Large intestine (tissue), 3 donors: ENCODE results near the gene PAQR4. TPM values are rescaled to one million over a fixed set of nuclear protein-coding genes. Genes with fewer than 3 reads are reported as not detected.

Source experiments
- DNase-seq, 2 donors: peaks; one replicate each; pipeline versions ENCODE4 v3.0.0 to v3.0.0-alpha.2; 2013
- H3K27ac ChIP-seq: one replicate; pipeline ENCODE4 v1.5.1; 2013; ENCODE audit warnings: low read length
- H3K27me3 ChIP-seq: 2 replicates; pipeline ENCODE4 v1.6.1; 2013; ENCODE audit warnings: low read length; ENCODE audit not compliant: control insufficient read depth, insufficient read depth
- H3K36me3 ChIP-seq: 2 replicates; pipeline ENCODE4 v1.6.1; 2013; ENCODE audit warnings: low read length; ENCODE audit not compliant: control insufficient read depth, insufficient read depth
- H3K4me1 ChIP-seq: one replicate; pipeline ENCODE4 v1.6.1; 2013; ENCODE audit warnings: low read length; ENCODE audit not compliant: control insufficient read depth, insufficient read depth
- H3K4me3 ChIP-seq: one replicate; pipeline ENCODE4 v1.5.1; 2013; ENCODE audit warnings: low read length
- H3K9me3 ChIP-seq: one replicate; pipeline ENCODE4 v1.6.1; 2013; ENCODE audit warnings: mild to moderate bottlenecking, low read depth, low read length, moderate library complexity; ENCODE audit not compliant: control insufficient read depth
- WGBS: methylation state at CpG from one replicate; pipeline ENCODE4 v1.1.5; 2013; ENCODE audit warnings: low lambda C conversion rate; ENCODE audit not compliant: insufficient coverage; 5-methylcytosine and 5-hydroxymethylcytosine counted together
- polyA plus RNA-seq: library from polyadenylated mRNA; unstranded; fragments of 120-200 nt; gene quantifications from one replicate; pipeline ENCODE4 v1.2.1, GENCODE V29; 2013

Gene PAQR4
- polyA plus RNA-seq, 1 donor, result 16.4 TPM

DNA sequence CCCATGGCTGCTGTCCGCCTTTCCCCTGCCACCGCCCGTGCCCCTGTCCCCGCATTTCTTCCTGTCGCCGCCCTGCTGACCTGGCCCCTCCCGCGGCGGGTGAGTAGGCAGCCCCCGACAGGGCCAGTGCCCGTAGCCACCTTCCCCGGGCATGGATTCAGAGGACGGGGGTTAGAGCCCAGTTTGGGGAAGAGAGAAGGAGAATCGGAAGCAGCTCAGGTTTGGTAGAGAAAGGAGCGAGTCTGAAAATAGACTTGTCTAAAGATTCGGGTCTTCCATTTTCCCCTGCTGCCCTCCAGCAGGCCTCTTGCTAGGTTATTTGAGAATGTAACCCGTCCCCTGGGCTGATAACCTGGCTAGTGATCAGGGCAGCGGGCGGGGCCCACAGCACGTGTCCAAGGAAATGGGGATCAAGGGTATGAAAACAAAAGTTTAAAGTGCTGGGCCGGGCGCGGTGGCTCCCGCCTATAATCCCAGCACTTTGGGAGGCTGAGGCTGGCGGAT is 35.7 kb downstream of the PAQR4 start:
- Histone ChIP-seq H3K4me3 (peak overlapping the region; percentile 59), H3K27ac (peak overlapping the region; percentile 99), H3K4me1 (peaks cover 23% of the 10 kb centered on the region), H3K36me3 (no peaks in the 10 kb centered on the region), H3K27me3 (peaks cover 21% of the 10 kb centered on the region), H3K9me3 (no peaks in the 10 kb centered on the region)
- DNase-seq, result peak; percentile 48 to 80
- no CpG with 5 or more reads among the region's 25 CpGs for WGBS

DNA sequence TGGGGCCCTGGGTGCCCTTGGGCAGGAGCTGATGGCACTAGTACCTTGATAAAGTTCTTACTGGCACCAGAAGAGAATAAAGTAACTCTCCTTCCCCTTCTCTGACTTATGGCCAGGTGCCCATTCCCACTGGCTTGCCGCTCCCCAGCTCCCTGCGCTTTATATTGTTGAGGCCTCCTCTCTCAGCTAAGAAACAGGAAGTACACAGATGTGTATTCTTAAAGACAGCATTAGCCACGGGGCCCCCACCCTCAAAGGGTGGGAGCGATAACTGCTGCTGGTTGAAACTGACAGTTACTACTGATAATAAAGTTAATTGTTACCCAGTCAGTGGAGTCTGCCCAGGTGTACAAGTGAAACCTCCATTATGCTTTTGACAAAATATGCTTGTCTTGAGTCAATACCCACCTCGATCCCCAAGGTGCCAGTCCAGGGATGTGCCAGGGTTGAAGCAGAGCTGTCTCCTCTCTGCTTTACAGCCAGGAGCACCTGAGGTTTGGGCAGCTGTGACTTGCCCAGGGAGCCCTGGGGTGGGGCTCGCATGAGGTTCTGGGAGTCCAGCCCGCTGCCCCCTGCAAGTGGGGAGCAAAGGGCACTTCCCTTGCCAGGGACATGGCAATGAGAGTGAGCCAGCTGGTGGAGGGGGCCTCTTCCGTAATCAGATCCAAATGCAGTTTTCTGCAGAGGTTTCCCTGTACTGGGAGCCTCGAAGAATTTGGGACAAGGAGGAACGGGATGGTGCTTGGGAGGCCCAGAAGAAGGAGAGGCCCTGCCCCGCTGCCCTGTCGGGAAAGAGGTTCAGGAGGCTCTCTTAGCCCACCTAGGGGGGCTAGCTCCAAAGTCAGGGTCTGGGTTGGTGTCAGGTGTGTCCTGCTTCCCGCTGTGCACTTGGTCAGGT is 38.2 kb downstream of the PAQR4 start:
- no CpG with 5 or more reads among the region's 13 CpGs for WGBS
- peak; percentile 93 to 98 for DNase-seq
- Histone ChIP-seq H3K9me3 (no peaks in the 10 kb centered on the region), H3K27ac (peak overlapping the region; percentile 99), H3K4me1 (peaks cover 42% of the 10 kb centered on the region), H3K36me3 (no peaks in the 10 kb centered on the region), H3K4me3 (peak overlapping the region; percentile 59), H3K27me3 (peaks cover 28% of the 10 kb centered on the region)

DNA sequence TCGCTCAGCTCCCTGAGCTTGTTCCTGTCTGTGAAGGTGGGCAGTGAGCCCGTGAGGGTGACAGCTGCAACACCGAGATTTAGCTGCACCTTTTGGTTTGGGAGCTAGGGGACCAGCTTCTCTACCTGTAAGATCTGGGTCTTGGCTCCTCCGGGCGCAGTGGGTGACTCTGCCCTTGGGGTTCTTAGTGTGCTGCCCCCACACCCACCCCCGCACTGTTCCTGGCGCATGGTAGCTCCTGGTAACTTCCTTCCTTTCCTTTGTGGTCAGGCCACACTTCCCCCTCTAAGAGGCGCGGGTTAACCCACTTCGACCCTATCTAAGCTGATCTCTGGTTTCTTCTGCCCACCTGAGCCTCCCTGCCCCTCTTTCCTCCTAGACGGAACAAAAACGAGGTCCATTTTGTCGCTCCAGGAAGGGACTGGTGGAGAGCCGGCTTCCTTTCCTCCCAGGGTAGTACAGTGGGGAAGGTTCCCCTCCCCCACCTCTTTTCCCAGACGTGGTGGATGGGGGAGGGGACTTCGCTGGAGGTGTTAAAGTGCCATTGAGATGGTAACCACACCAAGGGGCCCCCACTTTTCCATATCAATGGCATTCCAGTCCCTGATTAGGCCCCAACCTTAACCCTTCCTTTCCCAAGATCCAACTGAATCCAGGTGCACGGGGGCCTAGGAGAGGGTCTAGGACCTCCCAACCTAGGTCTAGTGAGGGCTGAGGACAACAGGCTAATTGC is 39.0 kb downstream of the PAQR4 start:
- no peaks in the 10 kb centered on the region for H3K36me3 ChIP-seq
- peak overlapping the region; percentile 99 for H3K27ac ChIP-seq
- peaks cover 49% of the 10 kb centered on the region for H3K4me1 ChIP-seq
- peak; percentile 92 to 96 for DNase-seq
- H3K9me3 ChIP-seq, result no peaks in the 10 kb centered on the region
- no CpG with 5 or more reads among the region's 17 CpGs for WGBS
- peak overlapping the region; percentile 42 for H3K4me3 ChIP-seq
- H3K27me3 ChIP-seq, result peaks cover 36% of the 10 kb centered on the region

DNA sequence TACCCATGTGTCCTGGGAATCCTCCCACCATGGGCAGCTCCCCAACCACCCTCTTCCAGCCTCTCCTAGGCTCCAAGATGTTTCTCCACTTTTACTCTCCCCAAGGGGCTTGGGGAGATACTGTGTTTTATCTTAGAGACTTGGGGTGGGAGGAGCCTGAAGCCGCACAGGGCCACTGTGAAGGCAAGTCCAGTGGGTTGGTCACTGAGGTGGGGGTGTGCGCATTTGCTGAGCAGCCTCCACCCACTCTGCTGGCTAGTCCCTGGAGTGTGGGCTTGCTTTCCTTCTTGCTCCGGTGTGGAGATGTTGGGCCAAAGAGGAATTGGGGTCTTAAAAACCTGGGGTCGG is 39.5 kb downstream of the PAQR4 start:
- Histone ChIP-seq H3K4me1 (peaks cover 54% of the 10 kb centered on the region), H3K9me3 (no peaks in the 10 kb centered on the region), H3K4me3 (peak overlapping the region; percentile 42), H3K36me3 (no peaks in the 10 kb centered on the region), H3K27ac (peak overlapping the region; percentile 99), H3K27me3 (peaks cover 41% of the 10 kb centered on the region)
- DNase-seq, result peak; percentile 74 to 92
- WGBS, result no CpG with 5 or more reads among the region's 4 CpGs

DNA sequence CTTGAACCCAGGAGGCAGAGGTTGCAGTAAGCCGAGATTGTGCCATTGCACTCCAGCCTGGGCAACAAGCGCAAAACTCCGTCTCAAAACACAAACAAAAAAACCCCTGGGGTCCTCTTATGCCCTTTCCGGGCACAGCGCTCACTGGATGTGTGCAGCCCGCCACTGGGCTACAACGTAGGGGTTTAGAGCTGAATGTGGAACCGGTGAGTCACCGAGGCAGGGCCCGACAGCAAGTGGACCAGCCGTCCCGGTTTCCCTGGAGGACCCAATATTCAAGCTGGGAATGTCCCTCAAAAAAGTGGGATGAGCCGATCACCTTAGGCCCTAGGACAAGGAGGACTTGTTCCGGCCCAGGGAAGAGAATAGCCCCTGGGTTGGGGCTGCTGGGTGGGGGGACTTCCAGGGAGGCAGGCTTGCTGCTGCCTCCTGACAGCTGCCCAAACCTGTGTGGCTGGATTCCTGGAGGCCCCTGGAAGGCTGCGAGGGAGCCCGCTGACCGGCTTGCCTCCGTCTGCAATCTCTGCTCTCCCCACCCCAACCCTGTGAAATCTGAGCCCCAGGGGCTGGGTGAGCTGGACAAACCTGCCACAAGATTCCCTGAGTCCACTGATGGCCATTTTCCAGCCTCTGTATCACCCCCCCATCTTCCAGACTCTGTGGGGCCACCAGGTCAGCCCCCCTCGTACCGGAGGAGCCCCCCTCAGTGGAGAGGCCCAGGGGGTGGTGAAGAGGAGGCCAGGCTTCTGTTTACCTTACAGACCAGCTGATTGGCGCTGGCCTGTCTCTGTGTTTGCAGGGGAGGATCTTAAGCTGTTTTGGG is 40.6 kb downstream of the PAQR4 start:
- peak; percentile 83 to 93 for DNase-seq
- peaks cover 42% of the 10 kb centered on the region for H3K27me3 ChIP-seq
- H3K4me1 ChIP-seq, result peaks cover 63% of the 10 kb centered on the region
- WGBS, result no CpG with 5 or more reads among the region's 21 CpGs
- no peaks in the 10 kb centered on the region for H3K9me3 ChIP-seq
- no peaks in the 10 kb centered on the region for H3K36me3 ChIP-seq
- peak overlapping the region; percentile 10 for H3K4me3 ChIP-seq
- peak overlapping the region; percentile 99 for H3K27ac ChIP-seq

DNA sequence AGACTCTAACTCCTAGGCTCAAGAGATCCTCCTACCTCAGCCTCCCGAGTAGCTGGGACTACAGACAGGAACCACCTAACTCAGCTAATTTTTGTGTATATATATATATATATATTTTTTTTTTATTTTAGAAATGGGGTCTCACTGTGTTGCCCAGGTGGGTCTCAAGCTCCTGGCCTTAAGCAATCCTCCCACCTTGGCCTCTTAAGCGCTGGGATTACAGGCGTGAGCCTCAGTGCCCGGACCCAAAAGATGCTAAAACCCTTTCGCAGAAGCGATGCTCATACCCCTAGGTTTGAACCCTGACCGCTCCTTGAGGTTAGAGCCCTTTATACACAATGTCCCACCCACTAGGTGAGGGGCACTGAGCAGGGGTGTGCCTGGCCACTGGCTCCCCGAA is 41.4 kb downstream of the PAQR4 start:
- WGBS, result no CpG with 5 or more reads among the region's 8 CpGs
- no peaks in the 10 kb centered on the region for H3K9me3 ChIP-seq
- H3K27ac ChIP-seq, result peak overlapping the region; percentile 99
- no peaks in the 10 kb centered on the region for H3K36me3 ChIP-seq
- H3K4me1 ChIP-seq, result peaks cover 63% of the 10 kb centered on the region
- DNase-seq, result no peak
- peaks cover 39% of the 10 kb centered on the region for H3K27me3 ChIP-seq
- no peak overlapping the region for H3K4me3 ChIP-seq

DNA sequence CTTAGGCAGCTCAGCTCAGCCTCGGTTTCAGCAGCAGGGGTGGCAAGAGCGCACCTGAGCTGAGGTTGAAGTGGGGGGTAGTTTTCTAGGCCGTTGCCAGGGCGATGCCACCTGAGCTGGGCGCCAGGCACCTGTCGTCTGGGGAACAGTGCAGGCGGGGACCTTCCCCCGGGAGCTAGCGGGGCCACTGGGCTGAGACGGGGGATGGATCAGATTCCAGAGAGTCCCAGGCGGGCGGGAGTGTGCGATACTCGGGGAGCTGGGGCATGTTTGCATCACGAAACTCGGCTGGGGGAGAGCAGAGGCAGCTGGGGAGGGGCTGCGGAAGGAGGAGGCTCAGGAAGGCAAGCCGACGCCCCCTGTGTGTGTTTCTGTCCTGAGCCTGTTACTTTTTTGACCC is 43.1 kb downstream of the PAQR4 start:
- Histone ChIP-seq H3K9me3 (no peaks in the 10 kb centered on the region), H3K27ac (no peak overlapping the region), H3K36me3 (no peaks in the 10 kb centered on the region), H3K4me1 (peaks cover 65% of the 10 kb centered on the region), H3K4me3 (no peak overlapping the region), H3K27me3 (peaks cover 37% of the 10 kb centered on the region)
- no CpG with 5 or more reads among the region's 19 CpGs for WGBS
- DNase-seq, result peak in 1 of 2 donors; percentile 59

DNA sequence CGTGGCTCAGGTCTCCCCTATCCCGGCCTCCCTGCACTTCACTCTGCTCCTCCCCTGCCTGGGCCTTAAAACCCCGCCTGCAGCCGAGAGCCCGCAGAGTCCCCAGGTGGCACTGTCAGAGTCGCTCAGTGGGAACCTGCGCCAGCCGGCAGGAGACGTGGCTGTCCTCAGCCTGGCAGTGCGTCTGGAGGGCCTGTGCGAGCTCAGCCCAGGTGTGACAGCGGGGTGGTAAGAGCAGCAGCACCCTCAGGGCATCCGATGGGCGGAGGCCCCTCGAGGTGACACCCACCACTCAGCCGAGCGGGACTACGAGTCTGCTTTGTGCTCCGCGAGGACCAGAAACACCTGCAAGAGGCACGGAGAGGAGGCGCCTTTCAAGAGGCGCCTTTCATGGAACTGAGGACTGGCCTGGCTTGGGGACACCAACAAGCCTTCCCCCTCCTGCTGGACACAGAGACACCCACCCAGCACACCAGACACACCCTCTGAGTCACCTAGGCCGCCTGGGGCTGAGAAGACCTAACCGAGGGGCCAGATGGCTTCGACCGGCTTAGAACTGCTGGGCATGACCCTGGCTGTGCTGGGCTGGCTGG is 43.8 kb downstream of the PAQR4 start, which contains the start of gene CLDN9:
Gene CLDN9, plus strand, starts transcription at position 96 of the 593 bp plus-strand sequence. Its CDS starts 440 bp downstream, at position 536.
- Histone ChIP-seq H3K27me3 (peaks cover 41% of the 10 kb centered on the region), H3K4me1 (peaks cover 68% of the 10 kb centered on the region), H3K4me3 (no peak within 1 kb of the TSS), H3K9me3 (no peaks in the 10 kb centered on the region), H3K36me3 (no peaks in the 10 kb centered on the region), H3K27ac (no peak within 1 kb of the TSS)
- WGBS, result no CpG with 5 or more reads among the region's 27 CpGs
- peak; percentile 60 to 80 for DNase-seq

DNA sequence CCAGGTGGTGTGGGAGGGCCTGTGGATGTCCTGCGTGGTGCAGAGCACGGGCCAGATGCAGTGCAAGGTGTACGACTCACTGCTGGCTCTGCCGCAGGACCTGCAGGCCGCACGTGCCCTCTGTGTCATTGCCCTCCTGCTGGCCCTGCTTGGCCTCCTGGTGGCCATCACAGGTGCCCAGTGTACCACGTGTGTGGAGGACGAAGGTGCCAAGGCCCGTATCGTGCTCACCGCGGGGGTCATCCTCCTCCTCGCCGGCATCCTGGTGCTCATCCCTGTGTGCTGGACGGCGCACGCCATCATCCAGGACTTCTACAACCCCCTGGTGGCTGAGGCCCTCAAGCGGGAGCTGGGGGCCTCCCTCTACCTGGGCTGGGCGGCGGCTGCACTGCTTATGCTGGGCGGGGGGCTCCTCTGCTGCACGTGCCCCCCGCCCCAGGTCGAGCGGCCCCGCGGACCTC is 44.4 kb downstream of the PAQR4 start:
- DNase-seq, result no peak
- Histone ChIP-seq H3K9me3 (no peaks in the 10 kb centered on the region), H3K4me1 (peaks cover 67% of the 10 kb centered on the region), H3K27me3 (peaks cover 41% of the 10 kb centered on the region), H3K36me3 (no peaks in the 10 kb centered on the region), H3K4me3 (no peak overlapping the region), H3K27ac (no peak overlapping the region)
- no CpG with 5 or more reads among the region's 27 CpGs for WGBS
